GM23338 (cell line): ENCODE measurements around the gene PCDHGC4. TPM values are rescaled to one million over a fixed set of nuclear protein-coding genes. Genes with fewer than 3 reads are reported as not detected.

Experiments
- ATAC-seq: fragments of 200-7000 bp; cut with Tn5 transposase; 3 replicates; pipeline ENCODE4 v1.9.1; 2020
- DNase-seq: peaks from one replicate; pipeline ENCODE4 v3.0.0-alpha.2; 2015; ENCODE audit warnings: low spot score
- H2AFZ ChIP-seq: fragments of 200-600 bp; sonication (generic); 2 replicates; pipeline ENCODE4 v1.8.0; 2016; ENCODE audit warnings: antibody characterized with exemption, mild to moderate bottlenecking, moderate library complexity
- H3F3A ChIP-seq: fragments of 200-600 bp; sonication (generic); replicated peaks from 2 replicates; pipeline ENCODE4 v1.8.0; 2017; ENCODE audit warnings: antibody characterized with exemption, mixed run types, low read depth
- H3K27ac ChIP-seq: fragments of 200-600 bp; sonication (generic); 2 replicates; pipeline ENCODE4 v1.6.1; 2016; ENCODE audit warnings: low read depth
- H3K27me3 ChIP-seq: fragments of 200-600 bp; sonication (generic); 2 replicates; pipeline ENCODE4 v1.8.0; 2016; ENCODE audit warnings: mild to moderate bottlenecking, mixed run types, moderate library complexity; ENCODE audit not compliant: insufficient read depth
- H3K36me3 ChIP-seq: fragments of 200-600 bp; sonication (generic); 2 replicates; pipeline ENCODE4 v1.8.0; 2016; ENCODE audit warnings: mild to moderate bottlenecking; ENCODE audit not compliant: insufficient read depth
- H3K4me1 ChIP-seq: fragments of 200-600 bp; sonication (generic); 2 replicates; pipeline ENCODE4 v1.8.0; 2016; ENCODE audit warnings: mild to moderate bottlenecking, moderate library complexity; ENCODE audit not compliant: insufficient read depth
- H3K4me2 ChIP-seq: fragments of 200-600 bp; sonication (generic); 2 replicates; pipeline ENCODE4 v1.7.1; 2017; ENCODE audit warnings: mixed run types
- H3K4me3 ChIP-seq: fragments of 200-600 bp; sonication (generic); 2 replicates; pipeline ENCODE4 v1.6.1; 2016; ENCODE audit warnings: mixed run types
- H3K79me2 ChIP-seq: fragments of 200-600 bp; sonication (generic); replicated peaks from 2 replicates; pipeline ENCODE4 v1.8.0; 2017; ENCODE audit warnings: mild to moderate bottlenecking; ENCODE audit not compliant: insufficient read depth
- H3K9me2 ChIP-seq: fragments of 200-600 bp; sonication (generic); 2 replicates; pipeline ENCODE4 v1.8.0; 2017; ENCODE audit not compliant: insufficient read depth
- H4K20me1 ChIP-seq: fragments of 200-600 bp; sonication (generic); replicated peaks from 2 replicates; pipeline ENCODE4 v1.8.0; 2017; ENCODE audit warnings: mild to moderate bottlenecking; ENCODE audit not compliant: insufficient read depth
- H3K27ac Mint-ChIP-seq: 2 replicates; pipeline ENCODE4 v1.8.0; 2020; ENCODE audit warnings: inconsistent platforms, mild to moderate bottlenecking, moderate library complexity, mixed read lengths
- H3K27me3 Mint-ChIP-seq: 3 replicates; pipeline ENCODE4 v1.8.0; 2022; ENCODE audit warnings: low read depth, mild to moderate bottlenecking, moderate library complexity, mixed read lengths, inconsistent platforms; ENCODE audit not compliant: insufficient read depth, poor library complexity
- H3K36me3 Mint-ChIP-seq: 3 replicates; pipeline ENCODE4 v1.8.0; 2021; ENCODE audit warnings: low read depth, mild to moderate bottlenecking, inconsistent platforms, moderate library complexity, mixed read lengths
- H3K4me1 Mint-ChIP-seq: 3 replicates; pipeline ENCODE4 v1.8.0; 2020; ENCODE audit warnings: mild to moderate bottlenecking, inconsistent platforms, mixed read lengths
- H3K4me3 Mint-ChIP-seq: 3 replicates; pipeline ENCODE4 v1.8.0; 2021; ENCODE audit warnings: moderate library complexity, mild to moderate bottlenecking, inconsistent platforms, mixed read lengths
- H3K9me3 Mint-ChIP-seq: 3 replicates; pipeline ENCODE4 v1.8.0; 2020; ENCODE audit warnings: moderate library complexity, mild to moderate bottlenecking, inconsistent platforms, mixed read lengths
- EZH2phosphoT487 ChIP-seq: fragments of 200-600 bp; sonication (generic); IDR thresholded peaks from one replicate; pipeline ENCODE4 v1.8.1; 2018; ENCODE audit warnings: antibody characterized with exemption; ENCODE audit not compliant: unreplicated experiment
- POLR2AphosphoS5 ChIP-seq: IDR thresholded peaks from 2 replicates; pipeline ENCODE4 v1.6.1; 2016; ENCODE audit warnings: antibody characterized with exemption, low read depth
- STAT1 ChIP-seq: IDR thresholded peaks from one replicate; pipeline ENCODE4 v1.6.1; 2016; ENCODE audit warnings: antibody characterized with exemption; ENCODE audit not compliant: unreplicated experiment
- polyA plus RNA-seq: library from polyadenylated mRNA; unstranded; fragments of >200 nt; fragmentation: Nextera tagmentation; extraction: Ambion mirVana; gene quantifications from 2 replicates; pipeline ENCODE4 v1.2.1, GENCODE V29; 2016
- total RNA-seq: library from RNA; depleted of rRNA; stranded (reverse); fragments of >200 nt; shearing (Covaris generic); gene quantifications from 2 replicates; pipeline ENCODE4 v1.2.3, GENCODE V29; 2014
- TF ChIP-seq, protein P1 (sequence below), 2 experiments: fragments of 200-600 bp in 1 of 2; sonication (generic) in 1 of 2; conservative IDR thresholded peaks; 2 replicates each; pipeline versions ENCODE4 v1.5.1 to v1.6.1; 2016 to 2017; ENCODE audit warnings: antibody characterized with exemption in 2 of 2, low read depth in 2 of 2, mild to moderate bottlenecking in 2 of 2, moderate library complexity in 1 of 2
- TF ChIP-seq, protein P2 (sequence below): IDR thresholded peaks from one replicate; pipeline ENCODE4 v1.6.1; 2018; ENCODE audit warnings: antibody characterized with exemption; ENCODE audit not compliant: unreplicated experiment

Gene PCDHGC4
- total and polyA plus RNA-seq, 2 experiments from 2014 or later, result 0.31 to 3.0 TPM

DNA sequence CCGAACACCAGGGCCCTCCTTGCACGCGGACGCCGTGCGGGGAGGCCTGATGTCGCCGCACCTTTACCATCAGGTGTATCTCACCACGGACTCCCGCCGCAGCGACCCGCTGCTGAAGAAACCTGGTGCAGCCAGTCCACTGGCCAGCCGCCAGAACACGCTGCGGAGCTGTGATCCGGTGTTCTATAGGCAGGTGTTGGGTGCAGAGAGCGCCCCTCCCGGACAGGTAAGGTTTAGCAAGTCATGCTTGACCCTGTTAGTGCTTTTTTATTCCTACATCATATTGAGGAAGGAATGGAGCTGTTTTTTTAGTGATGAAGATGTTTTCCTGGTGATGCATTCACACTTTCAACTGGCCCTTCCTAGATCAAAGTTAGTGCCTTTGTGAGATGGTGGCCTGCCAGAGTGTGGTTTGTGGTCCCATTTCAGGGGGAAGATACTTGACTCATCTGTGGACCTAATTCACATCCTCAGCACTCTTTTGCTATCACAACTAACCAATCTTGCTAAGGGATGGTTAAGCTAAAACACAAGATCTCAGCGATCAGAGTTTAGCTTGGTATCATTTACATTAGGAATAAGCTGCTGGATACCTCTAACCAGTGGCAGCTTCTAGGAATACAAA, 6.4 kb upstream of the PCDHGC4 start:
- no peak for TF ChIP-seq STAT1
- TF ChIP-seq, protein P1, sequence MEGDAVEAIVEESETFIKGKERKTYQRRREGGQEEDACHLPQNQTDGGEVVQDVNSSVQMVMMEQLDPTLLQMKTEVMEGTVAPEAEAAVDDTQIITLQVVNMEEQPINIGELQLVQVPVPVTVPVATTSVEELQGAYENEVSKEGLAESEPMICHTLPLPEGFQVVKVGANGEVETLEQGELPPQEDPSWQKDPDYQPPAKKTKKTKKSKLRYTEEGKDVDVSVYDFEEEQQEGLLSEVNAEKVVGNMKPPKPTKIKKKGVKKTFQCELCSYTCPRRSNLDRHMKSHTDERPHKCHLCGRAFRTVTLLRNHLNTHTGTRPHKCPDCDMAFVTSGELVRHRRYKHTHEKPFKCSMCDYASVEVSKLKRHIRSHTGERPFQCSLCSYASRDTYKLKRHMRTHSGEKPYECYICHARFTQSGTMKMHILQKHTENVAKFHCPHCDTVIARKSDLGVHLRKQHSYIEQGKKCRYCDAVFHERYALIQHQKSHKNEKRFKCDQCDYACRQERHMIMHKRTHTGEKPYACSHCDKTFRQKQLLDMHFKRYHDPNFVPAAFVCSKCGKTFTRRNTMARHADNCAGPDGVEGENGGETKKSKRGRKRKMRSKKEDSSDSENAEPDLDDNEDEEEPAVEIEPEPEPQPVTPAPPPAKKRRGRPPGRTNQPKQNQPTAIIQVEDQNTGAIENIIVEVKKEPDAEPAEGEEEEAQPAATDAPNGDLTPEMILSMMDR (conservative IDR thresholded peaks at IDR 0.05; ENCODE audit: low read depth in 2 of 2), result peak; percentile 86 to 92
- H3K36me3 ChIP-seq, result no peaks in the 10 kb centered on the region
- H4K20me1 ChIP-seq, result peaks cover 19% of the 10 kb centered on the region
- Mint-ChIP-seq H3K27ac (no peak overlapping the region), H3K4me3 (peak overlapping the region; percentile 19; the same call in 1 of the 3 replicates), H3K9me3 (peaks cover 26% of the 10 kb centered on the region), H3K4me1 (peaks cover 31% of the 10 kb centered on the region), H3K36me3 (peaks cover 26% of the 10 kb centered on the region), H3K27me3 (peaks cover 29% of the 10 kb centered on the region)
- peaks cover 11% of the 10 kb centered on the region for H3K4me1 ChIP-seq
- DNase-seq (peak; percentile 91), ATAC-seq (peak; percentile 58)
- H3K9me2 ChIP-seq, result no peaks in the 10 kb centered on the region
- H3K27me3 ChIP-seq, result peaks cover 39% of the 10 kb centered on the region
- H3K79me2 ChIP-seq, result peaks cover 4% of the 10 kb centered on the region
- peak overlapping the region; percentile 44 for H3K4me3 ChIP-seq
- 0 out of 2 replicates have a peak, but pooled peaks cover 4% of the 10 kb centered on the region for H3F3A ChIP-seq
- no peak overlapping the region for H2AFZ ChIP-seq
- H3K27ac ChIP-seq, result no peak overlapping the region
- peak overlapping the region; percentile 60 for H3K4me2 ChIP-seq

DNA sequence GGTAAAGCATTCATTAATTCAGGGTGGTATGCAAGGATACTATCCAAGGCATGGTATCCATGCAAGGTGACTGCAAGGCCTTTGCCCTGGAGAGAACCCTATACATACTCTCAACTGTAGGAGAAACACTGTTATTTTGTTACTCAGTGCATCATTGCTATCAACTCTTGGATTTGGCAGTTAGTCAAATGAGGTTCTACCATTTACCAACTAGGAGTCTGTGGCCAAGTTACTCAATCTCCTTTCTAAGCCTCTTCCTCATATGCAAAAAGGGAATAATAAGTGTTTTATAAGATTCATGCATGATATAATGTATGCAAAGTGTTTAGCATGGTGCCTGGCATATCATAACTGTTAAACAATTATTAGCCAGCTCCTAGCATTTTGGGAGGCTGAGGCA, 5.1 kb upstream of the PCDHGC4 start:
- Histone ChIP-seq H3K4me2 (no peak overlapping the region), H4K20me1 (peaks cover 19% of the 10 kb centered on the region), H3K79me2 (peaks cover 4% of the 10 kb centered on the region), H2AFZ (no peak overlapping the region), H3K27me3 (peaks cover 32% of the 10 kb centered on the region), H3K4me3 (no peak overlapping the region), H3K4me1 (peaks cover 20% of the 10 kb centered on the region), H3F3A (0 out of 2 replicates have a peak, but pooled peaks cover 4% of the 10 kb centered on the region), H3K27ac (no peak overlapping the region), H3K36me3 (no peaks in the 10 kb centered on the region), H3K9me2 (no peaks in the 10 kb centered on the region)
- Mint-ChIP-seq H3K9me3 (peaks cover 26% of the 10 kb centered on the region), H3K27me3 (peaks cover 30% of the 10 kb centered on the region), H3K27ac (no peak overlapping the region), H3K4me1 (peaks cover 41% of the 10 kb centered on the region), H3K36me3 (peaks cover 26% of the 10 kb centered on the region), H3K4me3 (no peak overlapping the region)
- ATAC-seq (no peak), DNase-seq (no peak)
- TF ChIP-seq, protein P2, sequence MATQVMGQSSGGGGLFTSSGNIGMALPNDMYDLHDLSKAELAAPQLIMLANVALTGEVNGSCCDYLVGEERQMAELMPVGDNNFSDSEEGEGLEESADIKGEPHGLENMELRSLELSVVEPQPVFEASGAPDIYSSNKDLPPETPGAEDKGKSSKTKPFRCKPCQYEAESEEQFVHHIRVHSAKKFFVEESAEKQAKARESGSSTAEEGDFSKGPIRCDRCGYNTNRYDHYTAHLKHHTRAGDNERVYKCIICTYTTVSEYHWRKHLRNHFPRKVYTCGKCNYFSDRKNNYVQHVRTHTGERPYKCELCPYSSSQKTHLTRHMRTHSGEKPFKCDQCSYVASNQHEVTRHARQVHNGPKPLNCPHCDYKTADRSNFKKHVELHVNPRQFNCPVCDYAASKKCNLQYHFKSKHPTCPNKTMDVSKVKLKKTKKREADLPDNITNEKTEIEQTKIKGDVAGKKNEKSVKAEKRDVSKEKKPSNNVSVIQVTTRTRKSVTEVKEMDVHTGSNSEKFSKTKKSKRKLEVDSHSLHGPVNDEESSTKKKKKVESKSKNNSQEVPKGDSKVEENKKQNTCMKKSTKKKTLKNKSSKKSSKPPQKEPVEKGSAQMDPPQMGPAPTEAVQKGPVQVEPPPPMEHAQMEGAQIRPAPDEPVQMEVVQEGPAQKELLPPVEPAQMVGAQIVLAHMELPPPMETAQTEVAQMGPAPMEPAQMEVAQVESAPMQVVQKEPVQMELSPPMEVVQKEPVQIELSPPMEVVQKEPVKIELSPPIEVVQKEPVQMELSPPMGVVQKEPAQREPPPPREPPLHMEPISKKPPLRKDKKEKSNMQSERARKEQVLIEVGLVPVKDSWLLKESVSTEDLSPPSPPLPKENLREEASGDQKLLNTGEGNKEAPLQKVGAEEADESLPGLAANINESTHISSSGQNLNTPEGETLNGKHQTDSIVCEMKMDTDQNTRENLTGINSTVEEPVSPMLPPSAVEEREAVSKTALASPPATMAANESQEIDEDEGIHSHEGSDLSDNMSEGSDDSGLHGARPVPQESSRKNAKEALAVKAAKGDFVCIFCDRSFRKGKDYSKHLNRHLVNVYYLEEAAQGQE, result no peak
- TF ChIP-seq EZH2phosphoT487 (no peak), POLR2AphosphoS5 (no peak)
- TF ChIP-seq, protein P1 (conservative IDR thresholded peaks at IDR 0.05; ENCODE audit: low read depth in 2 of 2), result no peak
